GM18526 (cell line): ENCODE data around the gene PRB2.
"Not testable (repeated sequence)": the region's sequence is repeated elsewhere in the genome, so short reads cannot be mapped to it uniquely, and the experiment has no call there.

ENCODE experiments used
- POLR2A ChIP-seq: IDR thresholded peaks from 3 replicates; pipeline ENCODE4 v1.6.1; 2011; ENCODE audit not compliant: insufficient read length; ENCODE audit errors: extremely low read depth

PRB2 gene

GRCh38 chr12:11395467-11395866, at the start of gene PRB2:
Gene PRB2, minus strand, starts transcription at chr12:11395567. Its CDS starts 38 bp downstream, at chr12:11395529.
- TF ChIP-seq POLR2A, result not testable (repeated sequence)

GRCh38 chr12:11437966-11438365, 42.6 kb upstream of the PRB2 start:
- no peak for TF ChIP-seq POLR2A

- no peak for TF ChIP-seq POLR2A
Observed at GRCh38 chr12:11433664-11434063, 38.3 kb upstream of the PRB2 start.

- TF ChIP-seq POLR2A, result no peak
Observed at GRCh38 chr12:11431486-11431885, 36.1 kb upstream of the PRB2 start.

- no peak for TF ChIP-seq POLR2A
Observed at GRCh38 chr12:11427341-11427740, 32.0 kb upstream of the PRB2 start.

GRCh38 chr12:11412731-11413130, 17.4 kb upstream of the PRB2 start:
- no peak for TF ChIP-seq POLR2A

- TF ChIP-seq POLR2A, result no peak
Observed at GRCh38 chr12:11408096-11408495, 12.7 kb upstream of the PRB2 start.

- TF ChIP-seq POLR2A, result no peak
Observed at GRCh38 chr12:11397366-11397765, 2.0 kb upstream of the PRB2 start.

- TF ChIP-seq POLR2A, result no peak
Observed at GRCh38 chr12:11361151-11361550, 34.2 kb downstream of the PRB2 start.

GRCh38 chr12:11348439-11348838, 46.9 kb downstream of the PRB2 start:
- TF ChIP-seq POLR2A, result no peak

- no peak for TF ChIP-seq POLR2A
Observed at GRCh38 chr12:11347810-11348209, 47.6 kb downstream of the PRB2 start.

- TF ChIP-seq POLR2A, result no peak
Observed at GRCh38 chr12:11344500-11344899, 50.9 kb downstream of the PRB2 start.
